ENCODE data around the gene LHX6.
A peak's percentile ranks its signal among the peaks of the same experiment; 100 is the strongest.

LHX6 gene

GRCh38 chr9:122215663-122216062, 13.1 kb downstream of the LHX6 start:
- DNase-seq (ENCODE audit: low spot score) = no peak

- DNase-seq (ENCODE audit: low spot score) = no peak
These were observed 14.2 kb downstream of the LHX6 start for GRCh38 chr9:122214507-122214906.

GRCh38 chr9:122213589-122214413, 15.0 kb downstream of the LHX6 start:
- peak; percentile 99 for DNase-seq (ENCODE audit: low spot score)

- DNase-seq (ENCODE audit: low spot score) = no peak
These were observed 15.6 kb downstream of the LHX6 start for GRCh38 chr9:122213102-122213588.

GRCh38 chr9:122212473-122213004, 16.2 kb downstream of the LHX6 start:
- DNase-seq (ENCODE audit: low spot score) = no peak

GRCh38 chr9:122209451-122209850, 19.3 kb downstream of the LHX6 start:
- no peak for DNase-seq (ENCODE audit: low spot score)

- no peak for DNase-seq (ENCODE audit: low spot score)
These were observed 21.7 kb downstream of the LHX6 start for GRCh38 chr9:122207096-122207495.

GRCh38 chr9:122206118-122207046, 22.4 kb downstream of the LHX6 start:
- DNase-seq (ENCODE audit: low spot score) = no peak

- no peak for DNase-seq (ENCODE audit: low spot score)
These were observed 23.6 kb downstream of the LHX6 start for GRCh38 chr9:122205176-122205575.

- no peak for DNase-seq (ENCODE audit: low spot score)
These were observed 24.3 kb downstream of the LHX6 start for GRCh38 chr9:122204491-122204890.

GRCh38 chr9:122204055-122204454, 24.7 kb downstream of the LHX6 start:
- DNase-seq (ENCODE audit: low spot score) = no peak

GRCh38 chr9:122202111-122202510, 26.6 kb downstream of the LHX6 start:
- DNase-seq (ENCODE audit: low spot score) = no peak

- no peak for DNase-seq (ENCODE audit: low spot score)
These were observed 27.1 kb downstream of the LHX6 start for GRCh38 chr9:122201641-122202040.

- DNase-seq (ENCODE audit: low spot score) = no peak
These were observed 27.7 kb downstream of the LHX6 start for GRCh38 chr9:122200960-122201595.

GRCh38 chr9:122197882-122198281, 30.9 kb downstream of the LHX6 start:
- no peak for DNase-seq (ENCODE audit: low spot score)

GRCh38 chr9:122197426-122197825, 31.3 kb downstream of the LHX6 start:
- DNase-seq (ENCODE audit: low spot score) = no peak

GRCh38 chr9:122195875-122196274, 32.9 kb downstream of the LHX6 start:
- DNase-seq (ENCODE audit: low spot score) = no peak

GRCh38 chr9:122193651-122194050, 35.1 kb downstream of the LHX6 start:
- DNase-seq (ENCODE audit: low spot score) = no peak

GRCh38 chr9:122192914-122193525, 35.7 kb downstream of the LHX6 start:
- DNase-seq (ENCODE audit: low spot score) = no peak

- no peak for DNase-seq (ENCODE audit: low spot score)
These were observed 36.4 kb downstream of the LHX6 start for GRCh38 chr9:122192261-122192875.

- DNase-seq (ENCODE audit: low spot score) = no peak
These were observed 37.2 kb downstream of the LHX6 start for GRCh38 chr9:122191584-122191983.

Measured in HuH-7 (cell line).